GM21737 (cell line): ENCODE measurements around the gene DNAJB13.
A peak's percentile ranks its signal among the peaks of the same experiment; 100 is the strongest.

Experiments used
- ATAC-seq: cut with Tn5 transposase; IDR thresholded peaks from one replicate; pipeline ENCODE4 v1.9.1; 2021; ENCODE audit warnings: mild to moderate bottlenecking, moderate library complexity; ENCODE audit not compliant: unreplicated experiment

Gene DNAJB13

GRCh38 chr11:73998846-73999575, 48.2 kb downstream of the DNAJB13 start:
- ATAC-seq: no peak

- ATAC-seq: no peak
Observed at GRCh38 chr11:73999581-74000306, 48.9 kb downstream of the DNAJB13 start.

DNA sequence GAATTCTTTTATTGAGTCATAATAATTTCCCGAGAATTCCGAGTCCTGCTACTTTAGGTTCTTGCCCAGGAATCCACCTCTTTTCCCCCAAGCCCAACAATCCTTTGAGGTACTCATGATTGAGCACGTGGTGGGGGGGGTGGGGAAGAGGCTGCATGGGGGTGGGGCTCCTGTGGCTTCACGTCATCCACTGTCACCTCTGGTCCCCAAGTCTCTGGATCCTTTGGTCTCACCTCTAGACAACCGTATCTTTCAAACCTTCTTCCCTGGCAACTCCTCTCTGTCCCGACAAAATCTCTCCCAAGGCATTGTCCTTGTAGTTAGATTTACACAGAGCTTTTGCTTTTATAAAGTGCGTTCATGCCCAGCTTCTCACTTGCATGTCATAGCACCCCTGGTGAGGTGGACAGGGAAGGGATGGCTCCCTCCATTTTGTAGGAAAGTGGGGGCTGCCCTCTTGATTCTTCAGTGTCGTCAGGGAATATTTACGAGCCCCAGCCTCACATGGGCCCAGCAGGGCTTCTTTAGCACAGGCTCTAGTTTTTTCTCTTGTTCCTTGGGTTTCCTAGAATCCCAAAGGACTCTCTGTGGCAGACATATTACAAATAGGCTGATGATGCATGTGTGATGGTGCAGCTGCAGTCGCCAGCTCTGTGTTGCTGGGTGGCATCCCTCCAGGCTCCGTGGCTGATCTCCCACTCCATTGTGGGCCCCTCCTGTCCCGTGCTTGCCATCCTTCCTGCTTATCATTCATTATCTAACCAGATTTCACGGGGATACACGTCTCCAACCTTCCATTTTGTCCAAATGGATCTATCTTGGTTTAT, 49.7 kb downstream of the DNAJB13 start:
- ATAC-seq: no peak

- no peak for ATAC-seq
Observed at GRCh38 chr11:74001822-74002286, 51.0 kb downstream of the DNAJB13 start.

DNA sequence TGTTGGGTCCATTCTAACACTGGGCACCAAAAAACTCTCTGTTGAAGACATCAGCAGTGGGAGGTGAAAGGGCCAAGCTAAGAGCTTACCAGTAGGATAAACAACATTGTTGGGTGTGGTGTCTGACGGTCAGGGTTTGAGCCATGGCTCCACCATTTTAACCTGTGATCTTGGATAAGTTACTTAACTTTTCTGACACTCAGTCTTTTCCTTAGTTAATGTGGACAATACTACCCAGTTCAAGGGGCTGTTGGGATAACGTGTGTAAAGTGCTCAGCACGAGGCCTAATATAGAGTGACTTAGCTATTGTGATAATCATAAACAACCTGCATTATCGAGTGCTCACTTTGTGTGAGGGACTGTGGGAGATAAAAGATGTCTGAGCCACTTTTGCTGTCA, 52.0 kb downstream of the DNAJB13 start:
- ATAC-seq: no peak

DNA sequence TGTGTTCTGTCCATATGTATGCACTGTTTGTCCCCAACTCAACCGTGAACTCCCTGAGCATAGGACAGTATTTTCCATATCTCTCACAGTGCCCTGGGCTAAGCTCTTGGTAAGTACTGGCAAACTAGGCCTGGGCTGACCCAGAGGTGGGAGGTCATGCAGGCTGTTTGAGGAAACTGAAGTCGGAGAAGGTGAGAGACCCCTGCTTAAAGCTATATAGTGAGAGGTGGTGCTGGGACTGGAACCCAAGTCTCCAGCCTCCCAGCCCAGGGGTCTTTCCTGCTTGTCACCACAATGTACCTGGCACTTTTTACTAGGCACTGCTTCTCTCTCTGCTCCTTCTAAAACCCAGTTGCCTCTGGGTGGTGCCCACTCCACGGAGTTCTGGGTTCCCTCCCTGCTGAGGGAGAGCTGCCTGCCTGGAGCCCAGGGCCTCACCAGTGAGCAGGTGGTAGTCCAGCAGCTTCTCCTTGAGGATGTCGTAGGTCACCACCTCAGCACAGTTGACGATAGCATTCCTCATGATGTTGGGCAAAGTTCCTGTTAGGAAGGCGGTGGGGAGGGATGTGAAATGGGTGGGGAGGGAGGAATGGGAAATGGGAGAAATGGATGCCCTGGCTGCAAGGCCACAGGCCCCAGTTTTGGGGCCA, 53.3 kb downstream of the DNAJB13 start:
- ATAC-seq: no peak

DNA sequence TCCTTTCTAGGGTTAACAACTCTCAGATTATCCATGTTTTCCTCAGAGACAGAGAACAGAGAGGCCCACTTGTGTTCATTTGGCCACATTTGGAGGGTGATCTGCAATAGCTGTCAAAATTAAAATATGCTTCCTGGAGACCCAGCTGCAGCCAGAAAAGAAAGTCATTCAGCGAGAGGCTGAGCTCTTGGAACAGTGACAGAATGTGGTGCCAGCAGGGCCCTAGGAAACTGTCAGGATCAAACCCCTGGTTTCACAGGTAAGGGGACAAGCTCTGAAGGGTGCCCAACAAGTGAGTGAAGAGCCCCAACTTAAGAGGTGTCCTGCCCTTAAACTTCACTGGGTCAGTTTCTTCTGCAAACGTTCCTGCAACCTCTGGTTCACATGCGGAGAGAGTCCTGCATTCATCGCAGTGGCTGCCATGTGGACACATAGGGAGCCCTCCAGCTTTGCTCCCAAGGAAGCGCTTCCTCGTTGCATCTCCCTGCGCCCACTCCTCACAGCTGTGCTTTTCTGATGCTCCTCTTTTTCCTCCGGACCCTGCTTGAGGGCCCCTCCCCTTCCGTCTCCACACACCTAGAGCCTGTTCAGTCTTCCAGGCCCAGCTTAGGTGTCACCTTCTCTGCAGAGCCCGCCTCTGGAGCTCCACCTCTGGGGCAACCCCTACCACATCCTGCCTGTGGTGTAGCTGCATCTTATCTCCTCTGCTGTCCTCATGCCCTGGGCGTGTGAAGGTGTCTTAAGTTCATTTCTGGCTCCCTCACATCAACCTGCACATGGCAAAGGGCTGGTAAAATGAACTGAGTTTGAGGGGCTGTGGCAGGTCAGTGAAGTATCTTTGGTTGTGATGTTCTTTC, 54.2 kb downstream of the DNAJB13 start:
- peak; percentile 54 for ATAC-seq

- ATAC-seq: no peak
Observed at GRCh38 chr11:74005721-74006517, 55.1 kb downstream of the DNAJB13 start.

DNA sequence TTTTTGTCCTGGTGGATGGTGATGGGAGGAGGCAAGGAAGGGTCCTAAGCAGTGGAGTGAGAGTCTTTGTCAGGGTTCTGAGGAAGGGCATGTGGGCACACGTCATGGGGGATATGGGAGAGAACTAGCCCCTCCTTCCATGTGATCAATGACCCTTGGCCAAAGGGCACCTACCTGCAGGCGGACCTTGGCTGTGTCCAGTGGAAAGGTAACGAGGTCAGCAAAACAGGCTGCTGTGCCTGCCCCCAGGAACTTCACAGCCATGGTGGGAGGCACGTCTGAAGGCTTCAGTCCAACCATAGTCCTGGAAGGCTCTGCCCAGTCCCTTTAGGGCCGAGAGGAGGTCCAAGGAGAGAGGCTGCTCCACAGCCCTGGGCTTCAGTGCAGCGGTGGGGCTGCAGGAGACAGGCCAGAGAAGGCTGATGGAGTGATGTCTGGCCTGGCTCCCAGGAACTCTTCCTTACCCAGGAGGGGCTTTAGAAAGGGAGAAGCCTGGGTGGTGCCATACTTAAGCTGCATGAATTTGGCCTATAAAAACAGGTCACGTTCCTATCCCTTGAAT, 56.0 kb downstream of the DNAJB13 start:
- no peak for ATAC-seq

GRCh38 chr11:74007691-74008372, 57.0 kb downstream of the DNAJB13 start:
- ATAC-seq: no peak

- ATAC-seq: no peak
Observed at GRCh38 chr11:74008373-74009229, 57.8 kb downstream of the DNAJB13 start, which contains the start of gene UCP3. UCP3 (minus strand) TSS chr11:74009085; CDS start chr11:74007042, 2,043 bp downstream.

- ATAC-seq: no peak
Observed at GRCh38 chr11:74009230-74009547, 58.4 kb downstream of the DNAJB13 start.

DNA sequence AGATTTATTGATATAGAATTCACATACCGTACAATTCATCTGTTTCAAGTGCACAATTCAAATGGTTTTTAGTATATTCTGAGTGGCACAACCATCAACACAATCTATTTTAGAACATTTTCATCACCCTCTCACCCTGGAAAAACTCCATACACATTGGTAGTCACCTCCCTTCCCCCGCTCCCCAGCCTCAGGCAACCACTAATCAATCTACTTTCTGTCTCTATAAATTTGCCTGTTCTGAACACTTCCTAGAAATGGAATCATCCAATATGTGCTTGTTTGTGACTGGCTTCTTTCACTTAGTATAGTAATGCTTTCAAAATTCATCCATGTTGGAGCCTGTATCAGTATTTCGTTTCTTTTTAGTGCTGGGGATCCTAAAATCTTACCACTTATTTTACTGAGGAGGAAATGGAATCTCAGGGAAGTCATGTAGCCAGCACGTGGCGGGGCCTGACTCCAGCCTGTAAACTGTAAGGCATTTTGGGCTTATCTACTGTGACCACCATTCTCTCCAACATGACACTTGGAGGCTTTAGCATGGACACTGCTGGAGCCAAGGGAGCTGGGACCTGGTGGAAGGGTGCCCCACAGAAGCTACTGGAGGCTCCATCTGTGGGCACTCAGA, 59.0 kb downstream of the DNAJB13 start:
- no peak for ATAC-seq

GRCh38 chr11:74010306-74011300, 59.8 kb downstream of the DNAJB13 start:
- no peak for ATAC-seq

DNA sequence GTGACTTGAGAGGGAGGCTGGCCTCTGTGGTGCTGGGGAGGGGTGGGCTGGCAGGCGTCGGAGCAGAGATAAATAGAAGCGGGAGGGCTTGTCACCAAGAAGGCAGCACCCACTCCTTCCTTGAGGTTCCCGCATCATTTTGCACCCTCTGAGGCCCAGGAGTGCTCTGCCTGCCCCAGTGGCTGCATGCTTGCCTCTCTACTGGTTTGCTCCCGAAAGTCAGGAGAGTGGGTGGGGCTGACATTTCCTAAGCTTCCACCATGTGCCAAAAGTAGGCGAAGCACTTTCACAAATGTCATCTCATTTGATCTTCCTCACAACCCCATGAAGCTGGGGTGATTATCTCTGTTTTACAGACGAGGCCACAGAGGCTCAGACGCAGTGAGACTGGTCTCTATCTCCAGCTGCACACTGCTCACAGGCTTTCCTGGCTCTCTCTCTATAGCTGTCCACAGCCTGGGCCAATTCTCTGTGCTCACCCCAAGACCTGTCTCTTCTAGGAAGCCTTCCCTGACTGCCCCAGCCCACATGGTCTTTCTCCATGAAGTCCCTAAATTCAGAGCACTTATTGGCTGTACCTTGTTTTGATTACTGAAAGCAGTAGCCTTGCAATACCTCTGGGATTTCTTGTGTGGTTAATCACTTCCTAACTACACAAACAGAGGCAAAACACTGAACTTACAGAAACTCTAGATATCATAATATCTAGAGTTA, 60.7 kb downstream of the DNAJB13 start:
- ATAC-seq: peak; percentile 77
